Kidney (tissue), 14 donors: ENCODE results near the gene FMO5. TPM values are rescaled to one million over a fixed set of nuclear protein-coding genes. Genes with fewer than 3 reads are reported as not detected.

Source experiments
- DNase-seq, 5 donors: peaks; one replicate each; pipeline ENCODE4 v3.0.0-alpha.2; 2013 to 2020
- FAIRE-seq: peaks from 2 replicates; lab custom pipeline; 2012; peaks lifted over from hg19 to GRCh38; lab: Jason Lieb, UNC
- H3K27ac ChIP-seq, 2 donors: one replicate each; pipeline ENCODE4 v1.7.0; 2013; ENCODE audit warnings: low read depth in 2 of 2, low read length in 2 of 2, inconsistent platforms in 1 of 2
- H3K27me3 ChIP-seq: one replicate; pipeline ENCODE4 v1.7.1; 2013; ENCODE audit warnings: low read length, inconsistent platforms; ENCODE audit not compliant: control insufficient read depth, insufficient read depth
- H3K36me3 ChIP-seq, 3 donors: one replicate each; pipeline versions ENCODE4 v1.7.0 to v1.7.1; 2013; ENCODE audit warnings: low read length in 3 of 3, control low read depth in 1 of 3, inconsistent platforms in 1 of 3; ENCODE audit not compliant: insufficient read depth in 3 of 3, control insufficient read depth in 2 of 3
- H3K4me1 ChIP-seq, 3 donors: one replicate each; pipeline versions ENCODE4 v1.7.0 to v1.7.1; 2013; ENCODE audit warnings: low read length in 3 of 3, inconsistent platforms in 1 of 3, low read depth in 1 of 3; ENCODE audit not compliant: control insufficient read depth in 2 of 3, insufficient read depth in 2 of 3
- H3K4me3 ChIP-seq, 3 donors: one replicate each; pipeline versions ENCODE4 v1.7.0 to v1.8.1; 2013; ENCODE audit warnings: low read length in 3 of 3, control low read depth in 1 of 3, inconsistent platforms in 1 of 3
- H3K9ac ChIP-seq, 3 donors: one replicate each; pipeline versions ENCODE4 v1.7.0 to v1.7.1; 2013; ENCODE audit warnings: low read length in 3 of 3, control low read depth in 1 of 3, inconsistent platforms in 1 of 3
- H3K9me3 ChIP-seq, 3 donors: one replicate each; pipeline versions ENCODE4 v1.7.0 to v1.7.1; 2013; ENCODE audit warnings: low read length in 3 of 3, control low read depth in 1 of 3, inconsistent platforms in 1 of 3; ENCODE audit not compliant: control insufficient read depth in 2 of 3, insufficient read depth in 1 of 3
- intact Hi-C: fragments of 100-400 bp; cut with DNase I; formaldehyde crosslinking; loops from one replicate; pipeline ENCODE4 v1.11.1; 2022
- polyA plus RNA-seq: library from polyadenylated mRNA; stranded (reverse); fragments of 350-450 nt; fragmentation: Illumina TruSeq; extraction: RNeasy Lipid Tissue Mini Kit (QIAGEN cat#74804); gene quantifications from one replicate; pipeline ENCODE4 v1.2.3, GENCODE V29; 2014; ENCODE audit warnings: low read depth, low replicate concordance; ENCODE audit not compliant: insufficient read depth
- total RNA-seq: library from RNA; stranded (reverse); fragmentation: NEBNext Ultra II Directional; extraction: Animal tissue kit (Norgen Biotek cat#: 25700); gene quantifications from one replicate; pipeline ENCODE4 v1.2.1, GENCODE V29; 2021
- TF ChIP-seq, protein P1 (sequence below): IDR thresholded peaks from 3 replicates; pipeline ENCODE4 v1.5.1; 2012; ENCODE audit warnings: mild to moderate bottlenecking, moderate library complexity, borderline replicate concordance; ENCODE audit not compliant: insufficient read depth; ENCODE audit errors: extremely low read depth
- donor health status: control.
- donor health status: control.
- donor health status: control.
- donor health status: control.
- donor health status: control.
- donor health status: DM: yes; HTN: yes; CAD: no.
- donor health status: Normal renal cell carcinoma (clear cell type).

Gene FMO5
- total and polyA plus RNA-seq, 2 donors from 2014 or later = 9.5 to 12.3 TPM

DNA sequence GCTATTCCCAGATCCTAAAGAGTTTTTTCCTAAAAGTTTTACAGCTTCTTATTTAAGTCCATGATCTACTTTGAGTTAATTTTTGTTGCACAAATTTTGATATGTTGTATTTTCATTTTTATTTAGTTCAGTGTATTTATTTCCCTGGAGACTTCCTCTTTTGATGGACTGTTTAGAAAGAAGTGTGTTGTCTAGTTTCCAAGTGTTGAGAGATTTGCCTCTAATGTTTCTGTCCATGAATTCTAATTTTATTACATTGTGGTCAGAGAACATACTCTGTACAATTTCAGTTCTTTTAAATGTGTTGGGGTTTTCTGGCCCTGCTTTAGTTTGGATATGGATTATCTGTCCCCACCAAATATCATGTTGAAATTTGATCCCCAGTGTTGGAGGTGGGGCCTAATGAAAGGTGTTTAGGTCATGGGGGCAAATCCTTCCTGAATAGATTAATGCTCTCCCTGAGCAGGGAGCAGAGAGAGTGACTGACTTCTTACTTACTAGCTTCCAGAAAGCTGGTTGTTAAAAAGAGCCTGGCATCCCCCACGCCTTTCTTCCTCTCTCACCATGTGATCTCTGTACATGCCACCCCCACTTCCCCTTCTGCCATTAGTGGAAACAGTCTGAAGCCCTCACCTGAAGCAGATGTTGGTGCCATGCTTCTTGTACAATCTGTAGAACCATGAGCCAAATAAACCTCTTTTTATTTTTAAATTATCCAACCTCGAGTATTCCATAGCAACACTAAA, 21.9 kb upstream of the FMO5 start:
- Histone ChIP-seq H3K4me3 (no peak overlapping the region), H3K36me3 (no peaks in the 10 kb centered on the region), H3K4me1 (peaks cover 0 to 4% (median 3%) of the 10 kb centered on the region in 3 donors), H3K9ac (no peak overlapping the region), H3K27ac (no peak overlapping the region), H3K9me3 (no peaks in the 10 kb centered on the region), H3K27me3 (no peaks in the 10 kb centered on the region)
- intact Hi-C loops = no loop called here
- TF ChIP-seq, protein P1, sequence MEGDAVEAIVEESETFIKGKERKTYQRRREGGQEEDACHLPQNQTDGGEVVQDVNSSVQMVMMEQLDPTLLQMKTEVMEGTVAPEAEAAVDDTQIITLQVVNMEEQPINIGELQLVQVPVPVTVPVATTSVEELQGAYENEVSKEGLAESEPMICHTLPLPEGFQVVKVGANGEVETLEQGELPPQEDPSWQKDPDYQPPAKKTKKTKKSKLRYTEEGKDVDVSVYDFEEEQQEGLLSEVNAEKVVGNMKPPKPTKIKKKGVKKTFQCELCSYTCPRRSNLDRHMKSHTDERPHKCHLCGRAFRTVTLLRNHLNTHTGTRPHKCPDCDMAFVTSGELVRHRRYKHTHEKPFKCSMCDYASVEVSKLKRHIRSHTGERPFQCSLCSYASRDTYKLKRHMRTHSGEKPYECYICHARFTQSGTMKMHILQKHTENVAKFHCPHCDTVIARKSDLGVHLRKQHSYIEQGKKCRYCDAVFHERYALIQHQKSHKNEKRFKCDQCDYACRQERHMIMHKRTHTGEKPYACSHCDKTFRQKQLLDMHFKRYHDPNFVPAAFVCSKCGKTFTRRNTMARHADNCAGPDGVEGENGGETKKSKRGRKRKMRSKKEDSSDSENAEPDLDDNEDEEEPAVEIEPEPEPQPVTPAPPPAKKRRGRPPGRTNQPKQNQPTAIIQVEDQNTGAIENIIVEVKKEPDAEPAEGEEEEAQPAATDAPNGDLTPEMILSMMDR = no peak
- no peak for DNase-seq
- no peak for FAIRE-seq

DNA sequence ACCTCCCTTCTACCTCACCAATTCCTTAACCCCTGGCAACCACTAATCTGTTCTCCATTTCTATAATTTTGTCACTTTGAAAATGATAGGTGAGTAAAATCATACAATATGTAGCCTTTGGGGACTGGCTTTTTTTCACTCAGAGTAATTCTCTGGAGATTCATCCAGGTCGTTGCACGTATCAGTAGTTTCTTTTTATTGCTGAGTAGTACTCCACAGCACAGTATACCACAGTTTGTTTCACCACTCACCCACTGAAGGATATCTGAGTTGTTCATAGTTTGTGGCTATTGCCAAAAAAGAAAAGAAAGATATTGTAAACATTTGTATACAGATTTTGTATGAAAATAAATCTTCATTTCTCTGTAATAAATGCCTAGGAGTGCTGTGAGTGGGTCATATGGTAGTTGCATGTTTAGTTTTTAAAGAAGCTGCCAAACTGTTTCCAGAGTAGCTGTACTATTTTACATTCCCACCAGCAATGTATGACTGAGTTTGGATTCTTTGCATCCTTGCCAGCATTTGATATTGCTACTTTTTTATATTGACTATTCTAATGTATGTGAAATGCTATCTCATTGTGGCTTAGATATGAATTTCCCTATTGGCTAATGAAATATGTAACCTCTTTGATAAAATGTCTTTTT, 21.0 kb upstream of the FMO5 start:
- H3K9ac ChIP-seq = no peak overlapping the region
- no peak overlapping the region for H3K27ac ChIP-seq
- FAIRE-seq = no peak
- H3K36me3 ChIP-seq = no peaks in the 10 kb centered on the region
- DNase-seq = no peak
- intact Hi-C loops = no loop called here
- TF ChIP-seq, protein P1 = no peak
- H3K27me3 ChIP-seq = no peaks in the 10 kb centered on the region
- H3K4me3 ChIP-seq = no peak overlapping the region
- peaks cover 0 to 6% (median 4%) of the 10 kb centered on the region in 3 donors for H3K4me1 ChIP-seq
- H3K9me3 ChIP-seq = no peaks in the 10 kb centered on the region

DNA sequence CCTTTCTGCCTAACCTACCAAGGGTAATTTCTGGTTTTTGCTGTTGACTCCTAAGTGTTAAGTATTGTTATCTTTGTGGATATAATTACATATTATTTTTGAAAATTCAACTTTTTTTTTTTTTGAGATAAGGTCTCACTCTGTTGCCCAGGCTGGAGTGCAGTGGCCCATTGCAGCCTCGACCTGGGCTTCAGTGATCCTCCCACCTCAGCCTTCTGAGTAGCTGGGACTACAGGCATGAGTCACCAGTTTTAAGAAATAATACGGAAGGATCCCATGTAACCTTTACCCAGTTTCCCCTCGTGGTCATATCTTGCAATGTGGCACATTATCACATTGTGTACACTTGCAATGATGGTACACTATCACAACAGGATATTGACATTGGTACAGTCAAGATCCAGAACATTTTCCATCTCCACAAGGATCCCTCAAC, 20.5 kb upstream of the FMO5 start:
- peaks cover 0 to 6% (median 4%) of the 10 kb centered on the region in 3 donors for H3K4me1 ChIP-seq
- H3K9me3 ChIP-seq = no peaks in the 10 kb centered on the region
- no peaks in the 10 kb centered on the region for H3K36me3 ChIP-seq
- H3K27me3 ChIP-seq = no peaks in the 10 kb centered on the region
- intact Hi-C loops = no loop called here
- H3K9ac ChIP-seq = no peak overlapping the region
- no peak overlapping the region for H3K27ac ChIP-seq
- TF ChIP-seq, protein P1 = no peak
- DNase-seq (no peak), FAIRE-seq (no peak)
- no peak overlapping the region for H3K4me3 ChIP-seq
